HG02571 (cell line): ENCODE measurements around the gene RAB3GAP2.
"Not testable (repeated sequence)": the region's sequence is repeated elsewhere in the genome, so short reads cannot be mapped to it uniquely, and the experiment has no call there.

Source experiments
- ATAC-seq: cut with Tn5 transposase; IDR thresholded peaks from one replicate; pipeline ENCODE4 v1.9.1; 2021; ENCODE audit warnings: mild to moderate bottlenecking, moderate library complexity; ENCODE audit not compliant: unreplicated experiment

RAB3GAP2 gene

GRCh38 chr1:220272047-220272840 is at the start of gene RAB3GAP2:
RAB3GAP2 (minus strand) TSS chr1:220272453; CDS start chr1:220272337, 116 bp downstream.
- ATAC-seq = peak; percentile 98

- ATAC-seq = no peak
Observed at GRCh38 chr1:220321758-220322157, 49.5 kb upstream of the RAB3GAP2 start.

GRCh38 chr1:220320709-220321108 is 48.5 kb upstream of the RAB3GAP2 start:
- no peak for ATAC-seq

- no peak for ATAC-seq
Observed at GRCh38 chr1:220318673-220319072, 46.4 kb upstream of the RAB3GAP2 start.

GRCh38 chr1:220317161-220317560 is 44.9 kb upstream of the RAB3GAP2 start:
- ATAC-seq = no peak

- no peak for ATAC-seq
Observed at GRCh38 chr1:220316305-220316704, 44.1 kb upstream of the RAB3GAP2 start.

- ATAC-seq = no peak
Observed at GRCh38 chr1:220315070-220315839, 43.0 kb upstream of the RAB3GAP2 start.

GRCh38 chr1:220313576-220313975 is 41.3 kb upstream of the RAB3GAP2 start:
- ATAC-seq = no peak

- ATAC-seq = not testable (repeated sequence)
Observed at GRCh38 chr1:220310147-220310546, 37.9 kb upstream of the RAB3GAP2 start.

GRCh38 chr1:220307607-220308006 is 35.4 kb upstream of the RAB3GAP2 start:
- ATAC-seq = no peak

GRCh38 chr1:220306339-220306738 is 34.1 kb upstream of the RAB3GAP2 start:
- no peak for ATAC-seq

- ATAC-seq = no peak
Observed at GRCh38 chr1:220303871-220304270, 31.6 kb upstream of the RAB3GAP2 start.

GRCh38 chr1:220301630-220302029 is 29.4 kb upstream of the RAB3GAP2 start:
- ATAC-seq = no peak

GRCh38 chr1:220300442-220301121 is 28.3 kb upstream of the RAB3GAP2 start:
- no peak for ATAC-seq

- ATAC-seq = no peak
Observed at GRCh38 chr1:220299337-220299736, 27.1 kb upstream of the RAB3GAP2 start.

- ATAC-seq = no peak
Observed at GRCh38 chr1:220298470-220299205, 26.4 kb upstream of the RAB3GAP2 start.

GRCh38 chr1:220296981-220297380 is 24.7 kb upstream of the RAB3GAP2 start:
- ATAC-seq = no peak

- ATAC-seq = no peak
Observed at GRCh38 chr1:220294846-220295301, 22.6 kb upstream of the RAB3GAP2 start.

GRCh38 chr1:220291580-220291979 is 19.3 kb upstream of the RAB3GAP2 start:
- no peak for ATAC-seq

- ATAC-seq = no peak
Observed at GRCh38 chr1:220290140-220290761, 18.0 kb upstream of the RAB3GAP2 start.
